Measurements from ENCODE around the gene SASH1. TPM values are rescaled to one million over a fixed set of nuclear protein-coding genes. Genes with fewer than 3 reads are reported as not detected.

Gene SASH1
- total and polyA plus RNA-seq, 7 donors = 3.2 to 101 (median 40.5) TPM

GRCh38 chr6:148307405-148307804, 35.2 kb upstream of the SASH1 start:
- WGBS, 2 donors = 94 to 95% methylated on average over 2 of the region's 2 CpGs

GRCh38 chr6:148309301-148309700, 33.3 kb upstream of the SASH1 start:
- intact Hi-C loops (cut with DNase I) = no loop called here
- no peak for DNase-seq
- no peaks in the 10 kb centered on the region for H3K9me3 ChIP-seq
- no peak overlapping the region for H3K4me3 ChIP-seq
- no peaks in the 10 kb centered on the region for H3K27me3 ChIP-seq
- no peaks in the 10 kb centered on the region for H3K4me1 ChIP-seq
- TF ChIP-seq POLR2A (IDR thresholded peaks at IDR 0.05) (no peak), POLR2AphosphoS5 (IDR thresholded peaks at IDR 0.05) (no peak), CTCF (IDR thresholded peaks at IDR 0.05) (no peak), EP300 (IDR thresholded peaks at IDR 0.05) (no peak)
- H3K27ac ChIP-seq = no peak overlapping the region
- H3K36me3 ChIP-seq = no peaks in the 10 kb centered on the region

More at GRCh38 chr6:148307405-148307804, 35.2 kb upstream of the SASH1 start:
- intact Hi-C loops (cut with DNase I) = no loop called here
- Histone ChIP-seq H3K27ac (no peak overlapping the region), H3K9me3 (no peaks in the 10 kb centered on the region), H3K4me3 (no peak overlapping the region), H3K4me1 (no peaks in the 10 kb centered on the region), H3K36me3 (no peaks in the 10 kb centered on the region), H3K27me3 (no peaks in the 10 kb centered on the region)
- TF ChIP-seq POLR2A (IDR thresholded peaks at IDR 0.05) (no peak), CTCF (IDR thresholded peaks at IDR 0.05) (no peak), EP300 (IDR thresholded peaks at IDR 0.05) (no peak), POLR2AphosphoS5 (IDR thresholded peaks at IDR 0.05) (no peak)
- DNase-seq = no peak

- no peak for DNase-seq
- intact Hi-C loops (cut with DNase I) = no loop called here
- Histone ChIP-seq H3K27me3 (no peaks in the 10 kb centered on the region), H3K27ac (no peak overlapping the region), H3K4me1 (no peaks in the 10 kb centered on the region), H3K4me3 (no peak overlapping the region), H3K9me3 (no peaks in the 10 kb centered on the region), H3K36me3 (no peaks in the 10 kb centered on the region)
- 60 to 76% methylated on average over 3 of the region's 3 CpGs for WGBS, 2 donors
- TF ChIP-seq EP300 (IDR thresholded peaks at IDR 0.05) (no peak), CTCF (IDR thresholded peaks at IDR 0.05) (no peak), POLR2A (IDR thresholded peaks at IDR 0.05) (no peak), POLR2AphosphoS5 (IDR thresholded peaks at IDR 0.05) (no peak)
These were observed 30.5 kb upstream of the SASH1 start for GRCh38 chr6:148311966-148312669.

- Histone ChIP-seq H3K4me3 (no peak overlapping the region), H3K9me3 (no peaks in the 10 kb centered on the region), H3K27ac (no peak overlapping the region), H3K36me3 (no peaks in the 10 kb centered on the region), H3K4me1 (no peaks in the 10 kb centered on the region), H3K27me3 (no peaks in the 10 kb centered on the region)
- intact Hi-C loops (cut with DNase I) = no loop called here
- TF ChIP-seq EP300 (IDR thresholded peaks at IDR 0.05) = no peak
- TF ChIP-seq POLR2AphosphoS5 (IDR thresholded peaks at IDR 0.05) = no peak
- TF ChIP-seq POLR2A (IDR thresholded peaks at IDR 0.05) = no peak
- no peak for TF ChIP-seq CTCF (IDR thresholded peaks at IDR 0.05)
- WGBS, 2 donors = 81 to 82% methylated on average over 8 of the region's 8 CpGs
- DNase-seq = no peak
These were observed 29.1 kb upstream of the SASH1 start for GRCh38 chr6:148313488-148313887.

- Histone ChIP-seq H3K9me3 (no peaks in the 10 kb centered on the region), H3K4me3 (no peak overlapping the region), H3K27me3 (no peaks in the 10 kb centered on the region), H3K36me3 (no peaks in the 10 kb centered on the region), H3K4me1 (no peaks in the 10 kb centered on the region), H3K27ac (no peak overlapping the region)
- no peak for DNase-seq
- intact Hi-C loops (cut with DNase I) = no loop called here
- WGBS, 2 donors = 86 to 88% methylated on average over 5 of the region's 5 CpGs
- no peak for TF ChIP-seq POLR2AphosphoS5 (IDR thresholded peaks at IDR 0.05)
- TF ChIP-seq CTCF (IDR thresholded peaks at IDR 0.05) = no peak
- no peak for TF ChIP-seq POLR2A (IDR thresholded peaks at IDR 0.05)
- no peak for TF ChIP-seq EP300 (IDR thresholded peaks at IDR 0.05)
These were observed 26.3 kb upstream of the SASH1 start for GRCh38 chr6:148316308-148316707.

All from sigmoid colon (tissue), 7 donors.